Caco-2 (cell line): Measurements from ENCODE around the gene SUSD1. TPM values are rescaled to one million over a fixed set of nuclear protein-coding genes. Genes with fewer than 3 reads are reported as not detected.

Experiments used
- BruUV-seq: library from RNA; stranded (reverse); fragments of 400-500 nt; replicated peaks from 2 replicates; lab custom pipeline; 2021; lab: Mats Ljungman, UMichigan
- CTCF ChIA-PET: fragments of 300-600 bp; sonication (Branson Sonifier 250); formaldehyde crosslinking; loops from one replicate; lab custom pipeline; 2022; ENCODE audit warnings: antibody characterized with exemption; lab: Charles Lee
- POLR2A ChIA-PET: fragments of 300-600 bp; sonication (Branson Sonifier 250); formaldehyde crosslinking; loops from one replicate; lab custom pipeline; 2022; ENCODE audit warnings: antibody characterized with exemption; lab: Charles Lee
- DNase-seq, 2 experiments: peaks; one replicate each; pipeline versions ENCODE4 v3.0.0 to v3.0.0-alpha.2; 2020 to 2022
- H3K27me3 ChIP-seq: replicated peaks from 2 replicates; pipeline ENCODE4 v1.6.0; 2011; ENCODE audit warnings: low read length; ENCODE audit not compliant: control insufficient read depth, insufficient read depth
- H3K36me3 ChIP-seq: 2 replicates; pipeline ENCODE4 v1.5.1; 2011; ENCODE audit warnings: low read length; ENCODE audit not compliant: control insufficient read depth, insufficient read depth
- H3K4me1 ChIP-seq: fragments of 250-450 bp; sonication (Bioruptor Pico); 2 replicates; pipeline ENCODE4 v1.5.1; 2020; ENCODE audit warnings: mild to moderate bottlenecking
- H3K4me3 ChIP-seq: 2 replicates; pipeline ENCODE4 v1.5.1; 2011; ENCODE audit warnings: low read depth, mild to moderate bottlenecking, control low read depth, low read length
- H3K9me3 ChIP-seq: fragments of 250-450 bp; sonication (Bioruptor Pico); 2 replicates; pipeline ENCODE4 v1.5.1; 2020; ENCODE audit warnings: mild to moderate bottlenecking, moderate library complexity
- H3K27ac Mint-ChIP-seq: one replicate; pipeline ENCODE4 v1.8.0; 2022; ENCODE audit warnings: mixed read lengths; ENCODE audit not compliant: unreplicated experiment
- H3K27me3 Mint-ChIP-seq: one replicate; pipeline ENCODE4 v1.8.0; 2022; ENCODE audit warnings: mixed read lengths; ENCODE audit not compliant: insufficient read depth, unreplicated experiment
- H3K36me3 Mint-ChIP-seq: one replicate; pipeline ENCODE4 v1.8.0; 2022; ENCODE audit warnings: mild to moderate bottlenecking, mixed read lengths; ENCODE audit not compliant: insufficient read depth, unreplicated experiment
- H3K4me1 Mint-ChIP-seq: one replicate; pipeline ENCODE4 v1.8.0; 2022; ENCODE audit warnings: low read depth, mixed read lengths; ENCODE audit not compliant: unreplicated experiment
- H3K4me3 Mint-ChIP-seq: one replicate; pipeline ENCODE4 v1.8.0; 2022; ENCODE audit warnings: mild to moderate bottlenecking, moderate library complexity, mixed read lengths; ENCODE audit not compliant: unreplicated experiment
- H3K9me3 Mint-ChIP-seq: one replicate; pipeline ENCODE4 v1.8.0; 2022; ENCODE audit warnings: mixed read lengths; ENCODE audit not compliant: unreplicated experiment
- CTCF ChIP-seq, 2 experiments: fragments of 200-600 bp in 1 of 2; IDR thresholded peaks; 1 replicate in 1 of 2; 2 replicates in 1 of 2; pipeline versions ENCODE4 v1.5.1 to v1.8.0; 2011 to 2022; ENCODE audit warnings: antibody characterized with exemption in 1 of 2, control low read depth in 1 of 2, inconsistent platforms in 1 of 2, low read depth in 1 of 2, low read length in 1 of 2, mild to moderate bottlenecking in 1 of 2, moderate library complexity in 1 of 2; ENCODE audit not compliant: insufficient read depth in 1 of 2, severe bottlenecking in 1 of 2, unreplicated experiment in 1 of 2
- intact Hi-C: fragments of 100-400 bp; cut with micrococcal nuclease; formaldehyde crosslinking; loops from one replicate; pipeline ENCODE4 v1.10.0; 2022; ENCODE audit not compliant: unreplicated experiment
- total RNA-seq: library from RNA; stranded (reverse); gene quantifications from 2 replicates; pipeline ENCODE4 v1.2.3, GENCODE V29; 2022

The SUSD1 gene
- total RNA-seq, 1 experiment from 2014 or later: 53.4 TPM

DNA sequence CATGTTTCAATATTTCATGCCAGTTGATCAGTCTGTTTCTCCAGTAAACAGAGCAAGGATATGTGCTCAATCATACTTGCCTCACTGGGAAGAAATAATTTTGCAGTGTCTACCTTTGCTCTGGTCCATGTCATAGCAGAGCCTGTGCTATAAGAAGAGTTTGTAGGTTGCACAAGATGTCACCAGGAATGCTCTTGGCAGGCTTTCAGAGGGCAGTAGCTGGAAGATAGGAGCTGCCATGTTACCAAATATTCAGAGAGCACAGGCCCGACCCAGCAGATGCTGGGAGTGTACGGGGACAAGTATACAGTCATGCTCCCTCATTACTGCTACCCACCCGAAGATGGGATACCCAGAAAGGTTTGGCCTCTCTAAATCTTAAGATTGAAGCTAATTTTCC, 175.8 kb downstream of the SUSD1 start:
- H3K4me3 Mint-ChIP-seq: no peak overlapping the region
- CTCF ChIA-PET: no interaction called here

GRCh38 chr9:111997831-111998230, 177.3 kb downstream of the SUSD1 start:
- TF ChIP-seq CTCF (IDR thresholded peaks at IDR 0.05; ENCODE audit: insufficient read depth in 1 of 2, low read depth in 1 of 2, low read length in 1 of 2, severe bottlenecking in 1 of 2, unreplicated experiment in 1 of 2): no peak
- ChIA-PET POLR2A (no interaction called here), CTCF (interaction anchor here (0.6 to 0.7 kb wide), 2 partner anchors 48 to 236 kb away, joined by 3 to 4 read pairs; no protein-coding TSS in a partner anchor)
- Histone ChIP-seq H3K4me1 (peaks cover 21% of the 10 kb centered on the region), H3K4me3 (no peak overlapping the region), H3K27me3 (no peaks in the 10 kb centered on the region), H3K36me3 (no peaks in the 10 kb centered on the region), H3K9me3 (no peaks in the 10 kb centered on the region)
- no peak overlapping the region for H3K27ac Mint-ChIP-seq
- intact Hi-C loops: no loop called here
- H3K36me3 Mint-ChIP-seq: no peaks in the 10 kb centered on the region
- H3K27me3 Mint-ChIP-seq: no peaks in the 10 kb centered on the region
- DNase-seq: no peak
- H3K4me1 Mint-ChIP-seq: peaks cover 12% of the 10 kb centered on the region
- BruUV-seq: no TSS peak
- H3K9me3 Mint-ChIP-seq: no peaks in the 10 kb centered on the region
- H3K4me3 Mint-ChIP-seq: no peak overlapping the region

More for the DNA sequence above, 175.8 kb downstream of the SUSD1 start:
- Histone ChIP-seq H3K36me3 (no peaks in the 10 kb centered on the region), H3K9me3 (no peaks in the 10 kb centered on the region), H3K27me3 (no peaks in the 10 kb centered on the region), H3K4me3 (no peak overlapping the region), H3K4me1 (peaks cover 13% of the 10 kb centered on the region)
- Mint-ChIP-seq H3K27ac (no peak overlapping the region), H3K4me1 (peaks cover 6% of the 10 kb centered on the region), H3K27me3 (no peaks in the 10 kb centered on the region), H3K9me3 (no peaks in the 10 kb centered on the region), H3K36me3 (no peaks in the 10 kb centered on the region)
- intact Hi-C loops: no loop called here
- no peak for TF ChIP-seq CTCF (IDR thresholded peaks at IDR 0.05; ENCODE audit: insufficient read depth in 1 of 2, low read depth in 1 of 2, low read length in 1 of 2, severe bottlenecking in 1 of 2, unreplicated experiment in 1 of 2)
- no TSS peak for BruUV-seq
- POLR2A ChIA-PET: no interaction called here
- no peak for DNase-seq

GRCh38 chr9:111994831-111995458, 180.2 kb downstream of the SUSD1 start:
- Histone ChIP-seq H3K4me3 (no peak overlapping the region), H3K36me3 (no peaks in the 10 kb centered on the region), H3K4me1 (peaks cover 21% of the 10 kb centered on the region), H3K27me3 (no peaks in the 10 kb centered on the region), H3K9me3 (peaks cover 8% of the 10 kb centered on the region; the same call in 1 of the 2 replicates)
- no peak overlapping the region for H3K4me3 Mint-ChIP-seq
- no peaks in the 10 kb centered on the region for H3K27me3 Mint-ChIP-seq
- H3K27ac Mint-ChIP-seq: no peak overlapping the region
- intact Hi-C loops: no loop called here
- no peaks in the 10 kb centered on the region for H3K9me3 Mint-ChIP-seq
- POLR2A ChIA-PET: no interaction called here
- peak in 1 of 2 experiments; percentile 33 for DNase-seq
- no peak for TF ChIP-seq CTCF (IDR thresholded peaks at IDR 0.05; ENCODE audit: insufficient read depth in 1 of 2, low read depth in 1 of 2, low read length in 1 of 2, severe bottlenecking in 1 of 2, unreplicated experiment in 1 of 2)
- peaks cover 12% of the 10 kb centered on the region for H3K4me1 Mint-ChIP-seq
- no peaks in the 10 kb centered on the region for H3K36me3 Mint-ChIP-seq
- BruUV-seq: no TSS peak
- CTCF ChIA-PET: interaction anchor here (0.7 kb wide), 1 partner anchor 20 kb away, joined by 4 read pairs; no protein-coding TSS in a partner anchor
